Natural killer cell (primary cell): ENCODE measurements around the gene TTLL7. TPM values are rescaled to one million over a fixed set of nuclear protein-coding genes. Genes with fewer than 3 reads are reported as not detected.

Source experiments
- ATAC-seq, 3 donors: fragments of 150-1000 bp in 2 of 3; fragments of 200-7000 bp in 1 of 3; cut with Tn5 transposase; 1 replicate in 1 of 3; 2 replicates in 2 of 3; pipeline ENCODE4 v1.10.0; 2021; ENCODE audit warnings: mild to moderate bottlenecking in 2 of 3, moderate library complexity in 2 of 3
- DNase-seq, 2 donors: peaks; one replicate each; pipeline versions ENCODE4 v3.0.0 to v3.0.0-alpha.2; 2013 to 2021; ENCODE audit warnings: mixed read lengths in 1 of 2
- H3K27ac ChIP-seq: one replicate; pipeline ENCODE4 v1.5.1; 2013; ENCODE audit warnings: mild to moderate bottlenecking, low read length
- H3K27me3 ChIP-seq: one replicate; pipeline ENCODE4 v1.6.1; 2013; ENCODE audit warnings: low read length; ENCODE audit not compliant: control insufficient read depth, insufficient read depth
- H3K36me3 ChIP-seq: one replicate; pipeline ENCODE4 v1.6.1; 2013; ENCODE audit warnings: low read length; ENCODE audit not compliant: control insufficient read depth, insufficient read depth
- H3K4me1 ChIP-seq: one replicate; pipeline ENCODE4 v1.6.1; 2013; ENCODE audit warnings: low read length; ENCODE audit not compliant: control insufficient read depth, insufficient read depth
- H3K4me3 ChIP-seq: one replicate; pipeline ENCODE4 v1.5.1; 2013; ENCODE audit warnings: low read length
- H3K9me3 ChIP-seq: one replicate; pipeline ENCODE4 v1.6.1; 2013; ENCODE audit warnings: low read length; ENCODE audit not compliant: control insufficient read depth, insufficient read depth
- H3K27ac Mint-ChIP-seq, 2 donors: one replicate each; pipeline ENCODE4 v1.8.0; 2022; ENCODE audit warnings: mild to moderate bottlenecking in 2 of 2, mixed read lengths in 2 of 2, moderate library complexity in 1 of 2
- H3K27me3 Mint-ChIP-seq, 2 donors: one replicate each; pipeline ENCODE4 v1.8.0; 2022; ENCODE audit warnings: low read depth in 2 of 2, mixed read lengths in 2 of 2
- H3K36me3 Mint-ChIP-seq: one replicate; pipeline ENCODE4 v1.8.0; 2022; ENCODE audit warnings: mixed read lengths
- H3K4me1 Mint-ChIP-seq, 2 donors: one replicate each; pipeline ENCODE4 v1.8.0; 2022; ENCODE audit warnings: mixed read lengths in 2 of 2
- H3K4me3 Mint-ChIP-seq: one replicate; pipeline ENCODE4 v1.8.0; 2022; ENCODE audit warnings: mild to moderate bottlenecking, moderate library complexity, mixed read lengths
- H3K9me3 Mint-ChIP-seq, 2 donors: one replicate each; pipeline ENCODE4 v1.8.0; 2022; ENCODE audit warnings: mixed read lengths in 2 of 2
- CTCF ChIP-seq: fragments of 200-600 bp; IDR thresholded peaks from one replicate; pipeline ENCODE4 v1.8.0; 2022; ENCODE audit warnings: antibody characterized with exemption
- WGBS: methylation state at CpG from one replicate; pipeline ENCODE4 v1.1.7; 2013; ENCODE audit warnings: missing lambda C conversion rate; ENCODE audit not compliant: insufficient coverage; 5-methylcytosine and 5-hydroxymethylcytosine counted together
- intact Hi-C: fragments of 100-400 bp; cut with micrococcal nuclease; formaldehyde crosslinking; loops from one replicate; pipeline ENCODE4 v1.14.2; 2022
- total RNA-seq, 4 donors: library from RNA; stranded (reverse); fragments of 120-200 nt in 1 of 4; gene quantifications; one replicate each; pipeline versions ENCODE4 v1.2.3 to v1.2.4, GENCODE V29; 2013 to 2022

TTLL7 gene
- total RNA-seq, 3 donors from 2014 or later (not counting 1 experiment from before 2014, with no cell fraction given), result 0.21 to 4.4 (median 0.25) TPM

- intact Hi-C loops, result no loop called here
- no peak for ATAC-seq
- DNase-seq, result no peak
- Mint-ChIP-seq H3K36me3 (no peaks in the 10 kb centered on the region), H3K9me3 (no peaks in the 10 kb centered on the region), H3K27ac (no peak overlapping the region), H3K4me3 (no peak overlapping the region), H3K27me3 (peaks cover 4 to 13% of the 10 kb centered on the region in 2 donors), H3K4me1 (no peaks in the 10 kb centered on the region)
- no peaks in the 10 kb centered on the region for H3K9me3 ChIP-seq
- H3K4me3 ChIP-seq, result no peak overlapping the region
- TF ChIP-seq CTCF, result no peak
- no peaks in the 10 kb centered on the region for H3K27me3 ChIP-seq
- no peaks in the 10 kb centered on the region for H3K36me3 ChIP-seq
- no peaks in the 10 kb centered on the region for H3K4me1 ChIP-seq
- H3K27ac ChIP-seq, result no peak overlapping the region
These were observed 70.5 kb downstream of the TTLL7 start for GRCh38 chr1:83928396-83928795.

GRCh38 chr1:83927701-83928100, 71.2 kb downstream of the TTLL7 start:
- WGBS, result no CpG with 5 or more reads among the region's 1 CpG
- ATAC-seq, result no peak

GRCh38 chr1:83927061-83927460, 71.9 kb downstream of the TTLL7 start:
- no peak for DNase-seq
- no peaks in the 10 kb centered on the region for H3K9me3 Mint-ChIP-seq
- H3K36me3 Mint-ChIP-seq, result no peaks in the 10 kb centered on the region

More at GRCh38 chr1:83927701-83928100, 71.2 kb downstream of the TTLL7 start:
- no peak overlapping the region for H3K27ac ChIP-seq
- no peaks in the 10 kb centered on the region for H3K9me3 ChIP-seq
- DNase-seq, result no peak
- Mint-ChIP-seq H3K4me1 (no peaks in the 10 kb centered on the region), H3K9me3 (no peaks in the 10 kb centered on the region), H3K27ac (no peak overlapping the region), H3K4me3 (no peak overlapping the region), H3K27me3 (peaks cover 4 to 13% of the 10 kb centered on the region in 2 donors), H3K36me3 (no peaks in the 10 kb centered on the region)
- H3K36me3 ChIP-seq, result no peaks in the 10 kb centered on the region
- no peaks in the 10 kb centered on the region for H3K4me1 ChIP-seq
- TF ChIP-seq CTCF, result no peak
- no peaks in the 10 kb centered on the region for H3K27me3 ChIP-seq
- no peak overlapping the region for H3K4me3 ChIP-seq
- intact Hi-C loops, result no loop called here

More at GRCh38 chr1:83927061-83927460, 71.9 kb downstream of the TTLL7 start:
- Histone ChIP-seq H3K27me3 (no peaks in the 10 kb centered on the region), H3K4me1 (no peaks in the 10 kb centered on the region), H3K36me3 (no peaks in the 10 kb centered on the region), H3K9me3 (no peaks in the 10 kb centered on the region), H3K4me3 (no peak overlapping the region), H3K27ac (no peak overlapping the region)
- no peak overlapping the region for H3K27ac Mint-ChIP-seq
- ATAC-seq, result no peak
- H3K4me3 Mint-ChIP-seq, result no peak overlapping the region
- H3K4me1 Mint-ChIP-seq, result no peaks in the 10 kb centered on the region
- intact Hi-C loops, result no loop called here
- H3K27me3 Mint-ChIP-seq, result peaks cover 4 to 10% of the 10 kb centered on the region in 2 donors
- TF ChIP-seq CTCF, result no peak
